Psoas muscle (tissue), 8 donors: ENCODE results near the gene NAT9. TPM values are rescaled to one million over a fixed set of nuclear protein-coding genes. Genes with fewer than 3 reads are reported as not detected.

Source experiments
- ATAC-seq, 4 donors: fragments of 200-7000 bp; cut with Tn5 transposase; one replicate each; pipeline ENCODE4 v1.9.1; 2020; ENCODE audit warnings: moderate library complexity in 3 of 4, mild to moderate bottlenecking in 2 of 4
- DNase-seq, 2 donors: peaks; one replicate each; pipeline ENCODE4 v3.0.0-alpha.2; 2020
- H3K27ac ChIP-seq: fragments of 200-600 bp; one replicate; pipeline ENCODE4 v1.8.0; 2022
- H3K27me3 ChIP-seq, 3 donors: fragments of 200-600 bp in 1 of 3; one replicate each; pipeline versions ENCODE4 v1.6.1 to v1.8.0; 2013 to 2022; ENCODE audit warnings: low read length in 2 of 3, mild to moderate bottlenecking in 2 of 3, moderate library complexity in 1 of 3; ENCODE audit not compliant: insufficient read depth in 3 of 3
- H3K36me3 ChIP-seq, 2 donors: fragments of 200-600 bp in 1 of 2; one replicate each; pipeline versions ENCODE4 v1.6.1 to v1.8.0; 2013 to 2022; ENCODE audit warnings: low read depth in 1 of 2, mild to moderate bottlenecking in 1 of 2, moderate library complexity in 1 of 2; ENCODE audit not compliant: insufficient read depth in 1 of 2
- H3K4me1 ChIP-seq: fragments of 200-600 bp; one replicate; pipeline ENCODE4 v1.8.0; 2022
- H3K4me3 ChIP-seq: fragments of 200-600 bp; one replicate; pipeline ENCODE4 v1.8.0; 2022; ENCODE audit warnings: mild to moderate bottlenecking
- H3K9me3 ChIP-seq: fragments of 200-600 bp; one replicate; pipeline ENCODE4 v1.8.0; 2022
- CTCF ChIP-seq: fragments of 200-600 bp; IDR thresholded peaks from one replicate; pipeline ENCODE4 v1.8.0; 2022; ENCODE audit warnings: antibody characterized with exemption
- whole genome bisulfite sequencing, 3 donors: extraction: QIAGEN DNeasy Blood & Tissue Kit; methylation state at CpG; one replicate each; pipeline versions ENCODE4 v1.1.6 to v1.1.7; 2013; 5-methylcytosine and 5-hydroxymethylcytosine counted together
- intact Hi-C, 2 donors: fragments of 100-400 bp; cut with DNase I; formaldehyde crosslinking; loops; one replicate each; pipeline versions ENCODE4 v1.11.0 to v1.14.2; 2022
- polyA plus RNA-seq, 3 donors: library from polyadenylated mRNA; stranded (reverse); fragments of 200-250 nt; gene quantifications; one replicate each; pipeline ENCODE4 v1.2.3, GENCODE V29; 2013
- total RNA-seq, 4 donors: library from RNA; stranded (reverse); fragmentation: NEBNext Ultra II Directional in 2 of 4; extraction: Animal tissue kit (Norgen Biotek cat#: 25700) in 2 of 4; gene quantifications; one replicate each; pipeline versions ENCODE4 v1.2.1 to v1.2.4, GENCODE V29; 2021 to 2023
- donor health status: healthy with polysubstance abuse.
- donor health status: DM: no; HTN: no; CAD: no; lungs with moderate emphysema.
- donor health status: Bipolar disorder and iron deficiency.
- donor health status: healthy.
- donor health status: DM: yes; HTN: yes; CAD: no.
- donor health status: DM: no; HTN: no; CAD: no.
- donor health status: DM: no; HTN: no; CAD: no.
- donor health status: DM: yes; HTN: yes; CAD: no.

Gene NAT9
- total and polyA plus RNA-seq, 7 donors = 15.2 to 52.5 (median 25.8) TPM

DNA sequence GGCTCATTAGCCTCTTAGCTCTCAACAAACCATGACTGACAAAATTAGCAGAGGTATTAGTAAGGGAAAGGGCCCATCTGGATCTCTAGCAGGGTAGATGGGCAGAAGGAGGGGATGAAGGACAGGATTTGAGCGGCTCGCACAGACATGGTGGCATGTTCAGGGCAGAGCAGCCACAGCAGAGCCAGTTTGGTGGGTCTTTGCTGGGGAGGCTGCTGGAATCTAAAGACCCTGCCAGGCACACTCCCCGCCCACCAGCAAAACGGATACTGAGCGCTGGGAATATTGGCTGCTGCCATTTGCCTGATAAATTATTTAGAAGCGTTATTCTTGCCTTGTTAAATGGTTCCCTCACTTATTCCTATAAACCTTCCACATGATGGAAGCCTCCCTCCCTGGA is 20.7 kb upstream of the NAT9 start:
- Histone ChIP-seq H3K4me3 (no peak overlapping the region), H3K27ac (no peak overlapping the region), H3K27me3 (no peaks in the 10 kb centered on the region), H3K36me3 (peaks cover 3 to 85% of the 10 kb centered on the region in 2 donors), H3K4me1 (no peaks in the 10 kb centered on the region), H3K9me3 (no peaks in the 10 kb centered on the region)
- TF ChIP-seq CTCF = no peak
- no peak for DNase-seq
- ATAC-seq = no peak
- WGBS, 3 donors = 87 to 93% (median 91%) methylated on average over 6 of the region's 6 CpGs
- intact Hi-C loops = loop anchor here in 1 of 2 donors (10.0 kb wide), 1 partner anchor 158 kb away; no protein-coding TSS in a partner anchor

DNA sequence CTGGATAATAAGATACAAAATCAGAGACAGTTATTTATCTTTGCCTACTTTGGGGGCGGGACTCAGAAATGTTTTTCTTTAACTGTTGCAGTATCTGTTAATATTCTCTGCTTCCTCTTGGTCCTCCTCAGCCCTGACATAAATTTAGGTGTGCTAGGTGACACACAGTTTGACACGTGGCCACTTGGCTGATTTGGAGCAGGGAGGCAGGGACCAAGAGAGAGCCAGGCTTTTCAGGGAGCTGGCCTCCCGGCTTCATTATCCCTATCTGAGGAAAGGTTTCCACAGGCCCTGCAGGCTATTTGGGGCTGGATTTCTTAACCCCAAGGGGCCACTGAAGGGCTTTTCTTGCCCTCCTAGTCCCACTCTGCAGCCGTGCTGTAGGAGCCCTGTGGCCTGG is 20.1 kb upstream of the NAT9 start:
- Histone ChIP-seq H3K27me3 (no peaks in the 10 kb centered on the region), H3K36me3 (peaks cover 3 to 85% of the 10 kb centered on the region in 2 donors), H3K4me3 (no peak overlapping the region), H3K9me3 (no peaks in the 10 kb centered on the region), H3K4me1 (no peaks in the 10 kb centered on the region), H3K27ac (no peak overlapping the region)
- ATAC-seq (no peak), DNase-seq (no peak)
- WGBS, 3 donors = 83 to 86% (median 84%) methylated on average over 4 of the region's 4 CpGs
- TF ChIP-seq CTCF = no peak
- intact Hi-C loops = loop anchor here in 1 of 2 donors (10.0 kb wide), 1 partner anchor 159 kb away; no protein-coding TSS in a partner anchor

DNA sequence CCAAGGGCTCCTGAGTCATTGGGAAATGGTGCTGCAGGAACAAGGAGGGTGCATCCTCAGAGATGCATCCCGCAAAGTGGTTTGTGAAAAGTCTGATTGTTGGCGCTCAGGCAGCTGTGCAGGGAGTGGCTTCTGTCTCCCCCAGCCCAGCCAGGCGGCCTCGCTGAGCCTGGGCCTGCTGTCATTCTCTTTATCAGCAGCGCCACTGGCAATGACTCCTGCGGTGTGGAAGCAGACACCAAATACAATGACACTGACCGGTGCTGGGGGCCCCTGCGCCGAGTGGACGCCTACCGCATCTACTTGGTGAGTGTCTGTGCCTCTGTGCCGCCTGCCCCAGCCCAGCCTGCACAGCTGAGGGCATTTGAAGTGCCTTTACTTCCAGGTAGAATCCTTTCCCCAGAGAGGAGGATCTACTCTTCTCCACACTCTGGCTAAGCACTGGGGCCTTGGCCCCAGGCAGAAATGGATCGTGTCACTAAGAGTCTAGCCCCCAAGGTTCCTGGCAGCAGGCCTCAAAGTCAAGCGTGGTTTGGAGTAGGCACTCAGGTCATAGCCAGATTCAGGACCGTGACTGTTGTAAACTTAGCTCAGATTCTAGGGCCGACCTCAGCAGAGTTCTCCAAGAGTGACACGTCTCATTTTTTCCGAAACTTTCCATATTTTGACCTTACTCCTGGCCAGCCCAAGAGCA is 19.3 kb upstream of the NAT9 start:
- ATAC-seq (no peak), DNase-seq (no peak)
- no peaks in the 10 kb centered on the region for H3K9me3 ChIP-seq
- H3K36me3 ChIP-seq = peaks cover 3 to 83% of the 10 kb centered on the region in 2 donors
- 83 to 88% (median 86%) methylated on average over 18 of the region's 18 CpGs for WGBS, 3 donors
- no peak overlapping the region for H3K4me3 ChIP-seq
- no peaks in the 10 kb centered on the region for H3K4me1 ChIP-seq
- no peaks in the 10 kb centered on the region for H3K27me3 ChIP-seq
- TF ChIP-seq CTCF = no peak
- intact Hi-C loops = loop anchor here in 1 of 2 donors (10.0 kb wide), 1 partner anchor 159 kb away; no protein-coding TSS in a partner anchor
- no peak overlapping the region for H3K27ac ChIP-seq

DNA sequence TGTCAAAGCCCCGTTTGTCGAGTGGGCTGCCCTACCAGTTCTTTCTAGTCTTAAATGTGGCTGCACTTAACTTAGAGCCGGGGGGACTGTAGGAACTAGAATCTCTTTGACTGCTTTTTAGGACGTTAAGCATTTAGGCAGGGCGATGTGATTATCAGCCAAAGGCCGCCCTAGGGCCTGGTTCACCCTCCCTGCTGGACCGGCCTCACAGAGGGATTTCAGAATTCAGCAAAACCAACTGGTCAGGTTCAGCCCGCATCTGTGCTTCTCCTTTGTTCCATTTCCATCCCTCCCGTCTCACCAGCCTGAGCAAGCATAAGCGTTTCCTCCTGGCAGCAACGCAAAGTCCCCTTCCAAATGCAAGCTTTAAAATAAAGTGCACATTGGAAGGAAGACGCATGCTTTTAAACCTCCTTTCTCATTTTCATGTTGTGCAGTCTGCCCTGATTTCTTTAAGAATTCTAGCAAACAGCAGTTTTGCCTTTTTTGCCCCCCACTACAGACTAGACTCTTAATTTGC is 16.5 kb upstream of the NAT9 start:
- H3K4me3 ChIP-seq = no peak overlapping the region
- no peak overlapping the region for H3K27ac ChIP-seq
- no peaks in the 10 kb centered on the region for H3K27me3 ChIP-seq
- H3K4me1 ChIP-seq = no peaks in the 10 kb centered on the region
- intact Hi-C loops = loop anchor here in 1 of 2 donors (10.0 kb wide), 1 partner anchor 162 kb away; no protein-coding TSS in a partner anchor
- DNase-seq (no peak), ATAC-seq (no peak)
- H3K36me3 ChIP-seq = peaks cover 3 to 76% of the 10 kb centered on the region in 2 donors
- 94 to 97% (median 97%) methylated on average over 11 to 12 of the region's 12 CpGs for WGBS, 3 donors
- TF ChIP-seq CTCF = no peak
- H3K9me3 ChIP-seq = no peaks in the 10 kb centered on the region
